Muscle of leg (tissue), 11 donors: ENCODE measurements around the gene AMIGO3. TPM values are rescaled to one million over a fixed set of nuclear protein-coding genes. Genes with fewer than 3 reads are reported as not detected.

Experiments
- DNase-seq: peaks from one replicate; pipeline ENCODE4 v3.0.0; 2013
- H3K27ac ChIP-seq: one replicate; pipeline ENCODE4 v1.5.1; 2013; ENCODE audit warnings: mild to moderate bottlenecking, low read length, control low read depth
- H3K27me3 ChIP-seq: one replicate; pipeline ENCODE4 v1.6.1; 2013; ENCODE audit warnings: low read length; ENCODE audit not compliant: control insufficient read depth, insufficient read depth
- H3K36me3 ChIP-seq: one replicate; pipeline ENCODE4 v1.6.1; 2013; ENCODE audit warnings: low read length; ENCODE audit not compliant: control insufficient read depth, insufficient read depth
- H3K4me1 ChIP-seq: one replicate; pipeline ENCODE4 v1.6.1; 2013; ENCODE audit warnings: low read length; ENCODE audit not compliant: control insufficient read depth, insufficient read depth
- H3K4me3 ChIP-seq: one replicate; pipeline ENCODE4 v1.5.1; 2013; ENCODE audit warnings: low read length, control low read depth
- H3K9me3 ChIP-seq: replicated peaks from 2 replicates; pipeline ENCODE4 v1.6.1; 2013; ENCODE audit warnings: low read depth, low read length; ENCODE audit not compliant: control insufficient read depth
- WGBS: methylation state at CpG from one replicate; pipeline ENCODE4 v1.1.5; 2013; ENCODE audit warnings: missing lambda C conversion rate; ENCODE audit not compliant: insufficient coverage; 5-methylcytosine and 5-hydroxymethylcytosine counted together
- polyA plus RNA-seq, 8 donors: library from polyadenylated mRNA; unstranded; fragments of 120-200 nt; gene quantifications; one replicate each; pipeline versions ENCODE4 v1.2.1 to v1.2.3, GENCODE V29; 2013; ENCODE audit warnings: inconsistent platforms in 1 of 8, low replicate concordance in 1 of 8; ENCODE audit not compliant: insufficient read length in 8 of 8, insufficient read depth in 1 of 8
- total RNA-seq: library from RNA; stranded (reverse); fragments of 120-200 nt; gene quantifications from one replicate; pipeline ENCODE4 v1.2.4, GENCODE V29; 2013

The AMIGO3 gene
- total and polyA plus RNA-seq, 9 donors: 1.2 to 3.8 (median 3.0) TPM

- Histone ChIP-seq H3K27ac (no peak overlapping the region), H3K27me3 (peaks cover 6% of the 10 kb centered on the region), H3K4me1 (peaks cover 45% of the 10 kb centered on the region), H3K4me3 (peak overlapping the region; percentile 62), H3K9me3 (no peaks in the 10 kb centered on the region), H3K36me3 (peaks cover 48% of the 10 kb centered on the region)
- DNase-seq: no peak
- WGBS: 3% methylated on average over 33 of the region's 33 CpGs
Measured at GRCh38 chr3:49718858-49719213, 648 bp downstream of the AMIGO3 start.

GRCh38 chr3:49717959-49718857 is 1.3 kb downstream of the AMIGO3 start:
- 51% methylated on average over 75 of the region's 75 CpGs for WGBS
- DNase-seq: peak; percentile 53
- Histone ChIP-seq H3K4me1 (peaks cover 43% of the 10 kb centered on the region), H3K4me3 (peak overlapping the region; percentile 62), H3K9me3 (no peaks in the 10 kb centered on the region), H3K27me3 (peaks cover 6% of the 10 kb centered on the region), H3K36me3 (peaks cover 48% of the 10 kb centered on the region), H3K27ac (peak overlapping the region; percentile 29)

GRCh38 chr3:49717211-49717958 is 2.1 kb downstream of the AMIGO3 start:
- no peak overlapping the region for H3K4me3 ChIP-seq
- WGBS: 73% methylated on average over 4 of the region's 14 CpGs
- no peaks in the 10 kb centered on the region for H3K9me3 ChIP-seq
- H3K36me3 ChIP-seq: peaks cover 50% of the 10 kb centered on the region
- H3K4me1 ChIP-seq: peaks cover 34% of the 10 kb centered on the region
- peak overlapping the region; percentile 29 for H3K27ac ChIP-seq
- H3K27me3 ChIP-seq: peaks cover 6% of the 10 kb centered on the region
- no peak for DNase-seq

GRCh38 chr3:49716691-49717210 is 2.7 kb downstream of the AMIGO3 start:
- peaks cover 33% of the 10 kb centered on the region for H3K4me1 ChIP-seq
- H3K27ac ChIP-seq: no peak overlapping the region
- no peak overlapping the region for H3K4me3 ChIP-seq
- H3K27me3 ChIP-seq: peaks cover 6% of the 10 kb centered on the region
- H3K36me3 ChIP-seq: peaks cover 44% of the 10 kb centered on the region
- no peak for DNase-seq
- 82% methylated on average over 15 of the region's 16 CpGs for WGBS
- H3K9me3 ChIP-seq: no peaks in the 10 kb centered on the region

- DNase-seq: no peak
- no peak overlapping the region for H3K4me3 ChIP-seq
- WGBS: 96% methylated on average over 5 of the region's 7 CpGs
- H3K27ac ChIP-seq: no peak overlapping the region
- peaks cover 6% of the 10 kb centered on the region for H3K27me3 ChIP-seq
- H3K36me3 ChIP-seq: peaks cover 38% of the 10 kb centered on the region
- H3K9me3 ChIP-seq: no peaks in the 10 kb centered on the region
- peaks cover 33% of the 10 kb centered on the region for H3K4me1 ChIP-seq
Measured at GRCh38 chr3:49716169-49716568, 3.3 kb downstream of the AMIGO3 start.

- DNase-seq: no peak
- WGBS: 89% methylated on average over 13 of the region's 13 CpGs
- Histone ChIP-seq H3K27ac (no peak overlapping the region), H3K9me3 (no peaks in the 10 kb centered on the region), H3K4me3 (no peak overlapping the region), H3K36me3 (peaks cover 33% of the 10 kb centered on the region), H3K4me1 (peaks cover 33% of the 10 kb centered on the region), H3K27me3 (peaks cover 6% of the 10 kb centered on the region)
Measured at GRCh38 chr3:49715611-49716121, 3.8 kb downstream of the AMIGO3 start.

- peaks cover 31% of the 10 kb centered on the region for H3K4me1 ChIP-seq
- no peak for DNase-seq
- peaks cover 29% of the 10 kb centered on the region for H3K36me3 ChIP-seq
- peaks cover 6% of the 10 kb centered on the region for H3K27me3 ChIP-seq
- H3K9me3 ChIP-seq: no peaks in the 10 kb centered on the region
- WGBS: 91% methylated on average over 13 of the region's 13 CpGs
- no peak overlapping the region for H3K27ac ChIP-seq
- no peak overlapping the region for H3K4me3 ChIP-seq
Measured at GRCh38 chr3:49714728-49715550, 4.5 kb downstream of the AMIGO3 start.

- DNase-seq: no peak
Measured at GRCh38 chr3:49713336-49714105, 6.0 kb downstream of the AMIGO3 start.

GRCh38 chr3:49712631-49713317 is 6.7 kb downstream of the AMIGO3 start:
- WGBS: 70% methylated on average over 7 of the region's 7 CpGs
- no peaks in the 10 kb centered on the region for H3K9me3 ChIP-seq
- DNase-seq: no peak
- H3K4me3 ChIP-seq: no peak overlapping the region
- no peak overlapping the region for H3K27ac ChIP-seq
- peaks cover 29% of the 10 kb centered on the region for H3K36me3 ChIP-seq
- H3K4me1 ChIP-seq: peaks cover 11% of the 10 kb centered on the region
- H3K27me3 ChIP-seq: no peaks in the 10 kb centered on the region

More at GRCh38 chr3:49713336-49714105, 6.0 kb downstream of the AMIGO3 start:
- Histone ChIP-seq H3K27me3 (peaks cover 4% of the 10 kb centered on the region), H3K4me1 (peaks cover 19% of the 10 kb centered on the region), H3K9me3 (no peaks in the 10 kb centered on the region), H3K4me3 (no peak overlapping the region), H3K36me3 (peaks cover 29% of the 10 kb centered on the region), H3K27ac (no peak overlapping the region)
- WGBS: 88% methylated on average over 15 of the region's 25 CpGs
